ENCODE measurements around the gene VPS72.

Gene VPS72

DNA sequence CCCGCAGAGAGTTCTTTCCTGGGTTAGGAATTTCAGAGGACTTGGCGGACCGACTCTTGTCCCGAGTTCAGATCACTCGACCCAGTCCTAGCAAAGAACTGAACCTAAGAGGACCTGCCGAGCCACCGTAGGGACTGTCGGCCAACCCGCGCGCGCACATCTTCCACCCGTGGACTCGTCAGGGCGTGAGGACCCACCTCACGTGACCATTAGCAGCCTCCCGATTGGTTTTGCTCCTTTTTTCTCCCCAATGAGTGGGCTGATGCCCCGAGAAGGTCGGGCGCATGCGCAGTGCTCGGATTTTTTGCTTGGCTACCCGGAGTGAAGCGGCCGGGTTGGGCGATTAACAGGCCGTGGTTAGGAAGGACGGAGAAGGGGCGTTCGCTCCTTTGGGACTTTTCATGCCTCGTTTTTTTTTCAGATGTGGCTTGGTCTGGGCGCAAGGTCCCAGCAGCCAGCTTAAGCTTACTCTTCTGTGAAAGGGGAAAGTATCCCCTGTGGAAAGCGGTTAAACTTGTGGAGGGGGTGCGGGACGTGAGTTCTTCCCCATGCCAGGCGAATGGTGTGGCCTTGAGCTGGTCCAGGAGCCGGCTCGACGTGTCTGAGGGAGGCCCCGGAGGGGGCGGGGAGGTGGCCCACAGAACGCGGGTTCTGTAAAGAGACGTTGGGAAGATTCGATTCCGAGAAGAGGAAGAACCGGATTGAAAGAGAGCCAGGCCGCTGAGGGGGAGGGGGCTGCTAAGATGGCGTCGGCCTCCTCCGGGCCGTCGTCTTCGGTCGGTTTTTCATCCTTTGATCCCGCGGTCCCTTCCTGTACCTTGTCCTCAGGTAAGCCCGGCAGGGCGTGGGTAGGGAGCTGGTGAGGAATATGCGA is 8.5 kb upstream of the VPS72 start, which contains the start of gene PIP5K1A (continued):
- TF ChIP-seq SCRT1 (tag by site-specific recombination; IDR thresholded peaks at IDR 0.05; ENCODE audit: borderline replicate concordance) (no peak), ZNF292 (tag by site-specific recombination; IDR thresholded peaks at IDR 0.05; ENCODE audit: borderline replicate concordance, low read depth) (no peak), GLI2 (tag by site-specific recombination; IDR thresholded peaks at IDR 0.05; ENCODE audit: borderline replicate concordance, low read depth) (no peak), ZNF558 (tag by site-specific recombination; IDR thresholded peaks at IDR 0.05) (peak; percentile 15; the same call in 1 of the 2 replicates), ZNF544 (tag by site-specific recombination; IDR thresholded peaks at IDR 0.05) (no peak), ZBTB11 (tag by site-specific recombination; conservative IDR thresholded peaks at IDR 0.05; ENCODE audit: low read depth) (0 out of 2 replicates have a peak, but pooled peaks have one; percentile 12)

- ChIA-PET POLR2A (interaction anchor here (1.2 to 2.2 kb wide), 2 partner anchors 57 to 84 kb away, joined by 4 to 9 read pairs; partner anchors contain the start of genes PSMD4 and ZNF687), CTCF (interaction anchor here (3.8 kb wide), 1 partner anchor 143 kb away, joined by 24 read pairs; no protein-coding TSS in a partner anchor)
- TF ChIP-seq ZNF501 (tag by site-specific recombination; IDR thresholded peaks at IDR 0.05) (peak; percentile 25; the same call in 1 of the 2 replicates), PRDM6 (tag by site-specific recombination; IDR thresholded peaks at IDR 0.05) (0 out of 2 replicates have a peak, but pooled peaks have one; percentile 28), ZNF175 (tag by site-specific recombination; IDR thresholded peaks at IDR 0.05) (no peak), GLIS1 (tag by site-specific recombination; IDR thresholded peaks at IDR 0.05) (peak; percentile 28; the same call in 1 of the 2 replicates), ZNF629 (tag by site-specific recombination; IDR thresholded peaks at IDR 0.05) (peak; percentile 44), ZIC2 (tag by site-specific recombination; IDR thresholded peaks at IDR 0.05) (no peak), SP7 (tag by site-specific recombination; IDR thresholded peaks at IDR 0.05) (no peak), KLF10 (tag by site-specific recombination; IDR thresholded peaks at IDR 0.05) (peak; percentile 15; the same call in 1 of the 2 replicates)
- TF ChIP-seq, protein P1, sequence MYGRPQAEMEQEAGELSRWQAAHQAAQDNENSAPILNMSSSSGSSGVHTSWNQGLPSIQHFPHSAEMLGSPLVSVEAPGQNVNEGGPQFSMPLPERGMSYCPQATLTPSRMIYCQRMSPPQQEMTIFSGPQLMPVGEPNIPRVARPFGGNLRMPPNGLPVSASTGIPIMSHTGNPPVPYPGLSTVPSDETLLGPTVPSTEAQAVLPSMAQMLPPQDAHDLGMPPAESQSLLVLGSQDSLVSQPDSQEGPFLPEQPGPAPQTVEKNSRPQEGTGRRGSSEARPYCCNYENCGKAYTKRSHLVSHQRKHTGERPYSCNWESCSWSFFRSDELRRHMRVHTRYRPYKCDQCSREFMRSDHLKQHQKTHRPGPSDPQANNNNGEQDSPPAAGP (tag by site-specific recombination; IDR thresholded peaks at IDR 0.05) = 0 out of 2 replicates have a peak, but pooled peaks have one; percentile 35
- TF ChIP-seq, protein P2, sequence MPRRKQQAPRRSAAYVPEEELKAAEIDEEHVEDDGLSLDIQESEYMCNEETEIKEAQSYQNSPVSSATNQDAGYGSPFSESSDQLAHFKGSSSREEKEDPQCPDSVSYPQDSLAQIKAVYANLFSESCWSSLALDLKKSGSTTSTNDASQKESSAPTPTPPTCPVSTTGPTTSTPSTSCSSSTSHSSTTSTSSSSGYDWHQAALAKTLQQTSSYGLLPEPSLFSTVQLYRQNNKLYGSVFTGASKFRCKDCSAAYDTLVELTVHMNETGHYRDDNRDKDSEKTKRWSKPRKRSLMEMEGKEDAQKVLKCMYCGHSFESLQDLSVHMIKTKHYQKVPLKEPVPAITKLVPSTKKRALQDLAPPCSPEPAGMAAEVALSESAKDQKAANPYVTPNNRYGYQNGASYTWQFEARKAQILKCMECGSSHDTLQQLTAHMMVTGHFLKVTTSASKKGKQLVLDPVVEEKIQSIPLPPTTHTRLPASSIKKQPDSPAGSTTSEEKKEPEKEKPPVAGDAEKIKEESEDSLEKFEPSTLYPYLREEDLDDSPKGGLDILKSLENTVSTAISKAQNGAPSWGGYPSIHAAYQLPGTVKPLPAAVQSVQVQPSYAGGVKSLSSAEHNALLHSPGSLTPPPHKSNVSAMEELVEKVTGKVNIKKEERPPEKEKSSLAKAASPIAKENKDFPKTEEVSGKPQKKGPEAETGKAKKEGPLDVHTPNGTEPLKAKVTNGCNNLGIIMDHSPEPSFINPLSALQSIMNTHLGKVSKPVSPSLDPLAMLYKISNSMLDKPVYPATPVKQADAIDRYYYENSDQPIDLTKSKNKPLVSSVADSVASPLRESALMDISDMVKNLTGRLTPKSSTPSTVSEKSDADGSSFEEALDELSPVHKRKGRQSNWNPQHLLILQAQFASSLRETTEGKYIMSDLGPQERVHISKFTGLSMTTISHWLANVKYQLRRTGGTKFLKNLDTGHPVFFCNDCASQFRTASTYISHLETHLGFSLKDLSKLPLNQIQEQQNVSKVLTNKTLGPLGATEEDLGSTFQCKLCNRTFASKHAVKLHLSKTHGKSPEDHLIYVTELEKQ (tag by site-specific recombination; IDR thresholded peaks at IDR 0.05; ENCODE audit: borderline replicate concordance) = 0 out of 2 replicates have a peak, but pooled peaks have one; percentile 13
- H3K4me1 ChIP-seq (ENCODE audit: control insufficient read depth, insufficient read depth, low read length) = peaks cover 7% of the 10 kb centered on the region
- peak overlapping the region; percentile 94 for H3K4me3 ChIP-seq (ENCODE audit: low read depth, low read length)
- peak overlapping the region; percentile 28 for H3K27ac ChIP-seq (ENCODE audit: extremely low read depth, low read depth, low read length)
- peaks cover 8 to 13% of the 10 kb centered on the region in 2 experiments; a peak in 2 of 3 replicates for H3K36me3 ChIP-seq (ENCODE audit: control insufficient read depth in 2 of 2, insufficient read depth in 1 of 2, low read length in 2 of 2)
- no peaks in the 10 kb centered on the region for H3K9me3 ChIP-seq (ENCODE audit: control insufficient read depth, insufficient read depth, low read depth, low read length)
These were observed 7.9 kb upstream of the VPS72 start for GRCh38 chr1:151197863-151198253.
